ENCODE measurements around the gene SLC4A5.

DNA sequence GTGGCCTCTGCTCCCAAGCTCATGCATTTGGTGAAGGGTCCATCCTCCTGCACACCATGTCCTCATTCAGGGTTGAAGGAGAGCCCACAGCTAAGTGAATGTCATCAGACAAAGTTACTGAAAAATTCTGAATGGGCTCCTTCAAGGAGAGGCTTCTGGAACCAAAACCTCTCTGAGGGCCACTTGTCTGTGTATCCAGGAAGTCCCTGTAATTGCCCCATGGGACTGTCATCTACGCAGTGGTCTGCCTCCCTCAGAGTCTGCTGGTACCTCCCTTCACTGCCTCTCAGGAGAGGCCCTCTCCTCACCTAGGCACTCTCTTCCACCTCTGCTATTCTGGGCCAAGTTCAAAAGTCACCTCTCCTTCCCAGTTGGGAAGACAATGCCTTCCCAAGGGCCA lies 68.0 kb downstream of the SLC4A5 start:
- TF ChIP-seq, protein P1, sequence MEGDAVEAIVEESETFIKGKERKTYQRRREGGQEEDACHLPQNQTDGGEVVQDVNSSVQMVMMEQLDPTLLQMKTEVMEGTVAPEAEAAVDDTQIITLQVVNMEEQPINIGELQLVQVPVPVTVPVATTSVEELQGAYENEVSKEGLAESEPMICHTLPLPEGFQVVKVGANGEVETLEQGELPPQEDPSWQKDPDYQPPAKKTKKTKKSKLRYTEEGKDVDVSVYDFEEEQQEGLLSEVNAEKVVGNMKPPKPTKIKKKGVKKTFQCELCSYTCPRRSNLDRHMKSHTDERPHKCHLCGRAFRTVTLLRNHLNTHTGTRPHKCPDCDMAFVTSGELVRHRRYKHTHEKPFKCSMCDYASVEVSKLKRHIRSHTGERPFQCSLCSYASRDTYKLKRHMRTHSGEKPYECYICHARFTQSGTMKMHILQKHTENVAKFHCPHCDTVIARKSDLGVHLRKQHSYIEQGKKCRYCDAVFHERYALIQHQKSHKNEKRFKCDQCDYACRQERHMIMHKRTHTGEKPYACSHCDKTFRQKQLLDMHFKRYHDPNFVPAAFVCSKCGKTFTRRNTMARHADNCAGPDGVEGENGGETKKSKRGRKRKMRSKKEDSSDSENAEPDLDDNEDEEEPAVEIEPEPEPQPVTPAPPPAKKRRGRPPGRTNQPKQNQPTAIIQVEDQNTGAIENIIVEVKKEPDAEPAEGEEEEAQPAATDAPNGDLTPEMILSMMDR (IDR thresholded peaks at IDR 0.05 in 8 of 11, conservative IDR thresholded peaks at IDR 0.05 in 3 of 11): no peak
- TF ChIP-seq POLR2A (IDR thresholded peaks at IDR 0.05) (no peak), POLR2AphosphoS5 (IDR thresholded peaks at IDR 0.05) (no peak)
